Measurements from ENCODE around the gene DEAF1. TPM values are rescaled to one million over a fixed set of nuclear protein-coding genes. Genes with fewer than 3 reads are reported as not detected.

The DEAF1 gene
- total and polyA plus RNA-seq, 9 of the 15 experiments (the other 6 are each of a cell fraction or from before 2014, with no cell fraction given), result 2.0 to 69.1 (median 26.8) TPM

- TF ChIP-seq ZFPM2 (CRISPR knock-in tag; IDR thresholded peaks at IDR 0.05), result no peak
- TF ChIP-seq SUPT5H (IDR thresholded peaks at IDR 0.05), result no peak
- TF ChIP-seq CUX1 (CRISPR knock-in tag; IDR thresholded peaks at IDR 0.05), result no peak
- TF ChIP-seq CBX5 (IDR thresholded peaks at IDR 0.05; ENCODE audit: borderline replicate concordance, low read depth), result no peak
- TF ChIP-seq ATF7 (IDR thresholded peaks at IDR 0.05), result no peak
- TF ChIP-seq, protein P1, sequence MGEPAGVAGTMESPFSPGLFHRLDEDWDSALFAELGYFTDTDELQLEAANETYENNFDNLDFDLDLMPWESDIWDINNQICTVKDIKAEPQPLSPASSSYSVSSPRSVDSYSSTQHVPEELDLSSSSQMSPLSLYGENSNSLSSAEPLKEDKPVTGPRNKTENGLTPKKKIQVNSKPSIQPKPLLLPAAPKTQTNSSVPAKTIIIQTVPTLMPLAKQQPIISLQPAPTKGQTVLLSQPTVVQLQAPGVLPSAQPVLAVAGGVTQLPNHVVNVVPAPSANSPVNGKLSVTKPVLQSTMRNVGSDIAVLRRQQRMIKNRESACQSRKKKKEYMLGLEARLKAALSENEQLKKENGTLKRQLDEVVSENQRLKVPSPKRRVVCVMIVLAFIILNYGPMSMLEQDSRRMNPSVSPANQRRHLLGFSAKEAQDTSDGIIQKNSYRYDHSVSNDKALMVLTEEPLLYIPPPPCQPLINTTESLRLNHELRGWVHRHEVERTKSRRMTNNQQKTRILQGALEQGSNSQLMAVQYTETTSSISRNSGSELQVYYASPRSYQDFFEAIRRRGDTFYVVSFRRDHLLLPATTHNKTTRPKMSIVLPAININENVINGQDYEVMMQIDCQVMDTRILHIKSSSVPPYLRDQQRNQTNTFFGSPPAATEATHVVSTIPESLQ (CRISPR knock-in tag; IDR thresholded peaks at IDR 0.05), result no peak
- no peak for TF ChIP-seq ZNF165 (CRISPR knock-in tag; IDR thresholded peaks at IDR 0.05; ENCODE audit: borderline replicate concordance)
- TF ChIP-seq RAD51 (IDR thresholded peaks at IDR 0.05; ENCODE audit: borderline replicate concordance, low read depth), result no peak
- TF ChIP-seq KAT2B (IDR thresholded peaks at IDR 0.05; ENCODE audit: low read depth, low read length), result no peak
- TF ChIP-seq KLF16 (IDR thresholded peaks at IDR 0.05), result peak; percentile 82
- no peak for TF ChIP-seq NUFIP1 (IDR thresholded peaks at IDR 0.05; ENCODE audit: partially characterized antibody)
- no peak for TF ChIP-seq PHF8 (IDR thresholded peaks at IDR 0.05; ENCODE audit: borderline replicate concordance, low read length)
- TF ChIP-seq, protein P2, sequence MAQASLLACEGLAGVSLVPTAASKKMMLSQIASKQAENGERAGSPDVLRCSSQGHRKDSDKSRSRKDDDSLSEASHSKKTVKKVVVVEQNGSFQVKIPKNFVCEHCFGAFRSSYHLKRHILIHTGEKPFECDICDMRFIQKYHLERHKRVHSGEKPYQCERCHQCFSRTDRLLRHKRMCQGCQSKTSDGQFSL (CRISPR knock-in tag; IDR thresholded peaks at IDR 0.05), result no peak
- TF ChIP-seq, protein P2 (tag; IDR thresholded peaks at IDR 0.05), result no peak
- peak; percentile 38; the same call in 1 of the 2 replicates for TF ChIP-seq CREM (IDR thresholded peaks at IDR 0.05; ENCODE audit: low read depth)
- TF ChIP-seq KDM4B (IDR thresholded peaks at IDR 0.05; ENCODE audit: borderline replicate concordance in 2 of 2, low read depth in 1 of 2), result no peak
- no peak for TF ChIP-seq MTA1 (IDR thresholded peaks at IDR 0.05; ENCODE audit: borderline replicate concordance)
- TF ChIP-seq SRSF9 (IDR thresholded peaks at IDR 0.05; ENCODE audit: borderline replicate concordance, low read depth, low read length), result no peak
- no peak for TF ChIP-seq RBM22 (IDR thresholded peaks at IDR 0.05; ENCODE audit: low read depth, low read length, poor library complexity, severe bottlenecking)
- no peak for TF ChIP-seq SMARCA5 (IDR thresholded peaks at IDR 0.05)
These were observed 4.0 kb downstream of the DEAF1 start (continued) for GRCh38 chr11:690738-691633.
